OCI-LY3 (cell line): ENCODE measurements around the gene TJP1.

ENCODE experiments used
- CTCF ChIP-seq: fragments of 200-600, 300-600 bp; sonication (generic); IDR thresholded peaks from 2 replicates; pipeline ENCODE4 v1.5.1; 2014; ENCODE audit warnings: antibody characterized with exemption, low read length, low read depth
- EZH2phosphoT487 ChIP-seq: fragments of 200-600 bp; shearing (Covaris generic); IDR thresholded peaks from 2 replicates; pipeline ENCODE4 v1.6.1; 2018; ENCODE audit warnings: antibody characterized with exemption, mixed run types, low read depth

GRCh38 chr15:29728418-29728817 is 93.8 kb downstream of the TJP1 start:
- TF ChIP-seq CTCF = no peak
- TF ChIP-seq EZH2phosphoT487 = no peak
